HL-60 (cell line): Measurements from ENCODE around the gene CNR2.

Experiments
- DNase-seq, 2 experiments: peaks; one replicate each; pipeline ENCODE4 v3.0.0-alpha.2; 2010 to 2020; ENCODE audit warnings: low read depth in 1 of 2, low spot score in 1 of 2
- H3K27ac ChIP-seq: fragments of 250-450 bp; sonication (Bioruptor Pico); replicated peaks from 2 replicates; pipeline ENCODE4 v1.5.1; 2020; ENCODE audit warnings: mild to moderate bottlenecking, moderate library complexity
- H3K27me3 ChIP-seq: fragments of 250-450 bp; sonication (Bioruptor Pico); 2 replicates; pipeline ENCODE4 v1.5.1; 2021; ENCODE audit warnings: mild to moderate bottlenecking, moderate library complexity; ENCODE audit not compliant: insufficient read depth, poor library complexity, severe bottlenecking
- H3K4me3 ChIP-seq: replicated peaks from 2 replicates; pipeline ENCODE4 v1.5.1; 2011; ENCODE audit warnings: mild to moderate bottlenecking, control low read depth, low read length; ENCODE audit not compliant: insufficient read depth
- CTCF ChIP-seq: IDR thresholded peaks from one replicate; pipeline ENCODE4 v1.5.1; 2011; ENCODE audit warnings: low read length, control low read depth, inconsistent platforms; ENCODE audit not compliant: insufficient read depth
- GABPA ChIP-seq: IDR thresholded peaks from 2 replicates; pipeline ENCODE4 v1.6.1; 2012; ENCODE audit warnings: low read depth
- POLR2AphosphoS5 ChIP-seq: IDR thresholded peaks from 2 replicates; pipeline ENCODE4 v1.6.1; 2012; ENCODE audit warnings: low read depth
- REST ChIP-seq: IDR thresholded peaks from 2 replicates; pipeline ENCODE4 v1.6.1; 2012; ENCODE audit warnings: low read depth; ENCODE audit not compliant: insufficient replicate concordance
- SPI1 ChIP-seq: IDR thresholded peaks from 2 replicates; pipeline ENCODE4 v1.6.1; 2012; ENCODE audit warnings: low read depth, mild to moderate bottlenecking, borderline replicate concordance

CNR2 gene

GRCh38 chr1:23924601-23925000, 11.4 kb upstream of the CNR2 start:
- no peak for DNase-seq
- Histone ChIP-seq H3K27me3 (no peaks in the 10 kb centered on the region), H3K4me3 (no peak overlapping the region), H3K27ac (no peak overlapping the region)
- no peak for TF ChIP-seq SPI1
- no peak for TF ChIP-seq GABPA
- no peak for TF ChIP-seq POLR2AphosphoS5
- TF ChIP-seq CTCF: no peak
- TF ChIP-seq REST: no peak

- no peak overlapping the region for H3K27ac ChIP-seq
- no peak overlapping the region for H3K4me3 ChIP-seq
- DNase-seq: no peak
- TF ChIP-seq POLR2AphosphoS5 (no peak), CTCF (no peak), GABPA (no peak), REST (no peak), SPI1 (no peak)
- no peaks in the 10 kb centered on the region for H3K27me3 ChIP-seq
Observed at GRCh38 chr1:23923592-23924499, 10.7 kb upstream of the CNR2 start.

- TF ChIP-seq GABPA: no peak
- no peak for TF ChIP-seq REST
- no peak for TF ChIP-seq POLR2AphosphoS5
- TF ChIP-seq CTCF: no peak
- DNase-seq: no peak
- Histone ChIP-seq H3K4me3 (no peak overlapping the region), H3K27me3 (no peaks in the 10 kb centered on the region), H3K27ac (no peak overlapping the region)
Observed at GRCh38 chr1:23922321-23922943, 9.3 kb upstream of the CNR2 start.
